GM18511 (cell line): ENCODE data around the gene COX8A.

Experiments used
- ATAC-seq: cut with Tn5 transposase; IDR thresholded peaks from one replicate; pipeline ENCODE4 v1.9.1; 2021; ENCODE audit warnings: mild to moderate bottlenecking, moderate library complexity; ENCODE audit not compliant: unreplicated experiment

COX8A gene

GRCh38 chr11:64001484-64002420 lies 27.3 kb downstream of the COX8A start:
- no peak for ATAC-seq

GRCh38 chr11:64003807-64004589 lies 29.6 kb downstream of the COX8A start:
- no peak for ATAC-seq

DNA sequence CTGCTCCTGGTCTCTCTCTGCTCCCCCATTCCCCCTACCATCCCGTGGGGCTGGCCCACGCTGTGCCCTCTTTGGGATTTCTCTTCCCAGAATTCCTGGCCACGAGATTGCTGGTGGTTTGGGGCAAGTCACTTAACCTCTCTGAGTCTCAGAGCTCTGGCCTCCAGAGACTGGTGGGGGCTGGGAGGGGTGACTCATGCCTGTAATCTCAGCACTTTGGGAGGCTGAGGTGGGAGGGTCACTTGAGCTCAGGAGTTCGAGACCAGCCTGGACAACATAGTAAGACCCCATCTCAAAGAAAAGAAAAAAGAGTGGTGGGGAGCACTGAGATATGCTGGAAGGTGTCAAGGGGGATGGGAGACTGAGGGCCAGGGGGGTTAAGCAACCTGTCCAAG lies 30.2 kb downstream of the COX8A start:
- no peak for ATAC-seq

DNA sequence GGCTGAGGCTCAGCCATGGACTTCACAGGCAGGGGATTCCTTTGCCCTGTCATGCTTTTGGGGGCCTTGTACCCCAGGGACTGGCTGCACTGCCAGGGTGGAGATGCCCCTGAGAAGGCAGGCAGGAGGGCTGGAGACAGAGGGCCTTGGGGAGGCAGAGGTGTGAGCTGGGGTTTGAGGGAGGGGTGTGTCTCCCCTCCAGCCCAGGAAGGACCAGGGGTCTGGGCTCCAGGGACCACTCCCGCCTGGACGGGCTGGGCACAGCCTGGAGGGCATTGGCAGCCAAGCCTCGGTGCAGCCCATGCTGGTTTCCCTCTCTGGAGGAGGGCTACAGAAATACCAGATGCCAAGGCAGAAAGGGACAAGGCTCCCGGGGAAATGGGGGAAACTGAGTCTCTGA lies 31.3 kb downstream of the COX8A start:
- no peak for ATAC-seq

GRCh38 chr11:64006398-64006797 lies 32.0 kb downstream of the COX8A start:
- ATAC-seq, result no peak

DNA sequence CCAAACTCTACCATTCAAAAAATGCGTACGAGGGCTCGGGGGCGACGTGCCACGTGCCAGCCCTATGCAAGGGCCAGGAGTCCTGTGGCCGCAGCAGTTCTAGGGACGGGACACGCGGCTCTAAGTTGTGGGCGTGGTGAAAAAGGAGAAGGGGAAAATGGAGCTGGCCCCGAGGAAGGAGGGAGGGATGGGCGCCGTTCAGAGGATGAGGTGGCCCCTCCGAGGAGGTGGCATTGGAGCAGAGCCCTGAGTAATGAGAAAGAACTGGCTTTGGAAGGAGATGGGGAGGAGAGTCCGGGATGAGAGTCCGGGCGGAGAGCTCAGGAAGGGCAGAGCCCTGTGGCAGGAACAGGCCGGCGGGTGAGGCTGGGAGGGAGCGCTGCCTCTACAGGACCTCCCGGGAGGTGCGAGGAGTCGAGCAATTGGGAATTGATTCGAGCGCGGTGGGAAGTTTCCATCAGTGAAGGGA lies 32.8 kb downstream of the COX8A start:
- no peak for ATAC-seq

DNA sequence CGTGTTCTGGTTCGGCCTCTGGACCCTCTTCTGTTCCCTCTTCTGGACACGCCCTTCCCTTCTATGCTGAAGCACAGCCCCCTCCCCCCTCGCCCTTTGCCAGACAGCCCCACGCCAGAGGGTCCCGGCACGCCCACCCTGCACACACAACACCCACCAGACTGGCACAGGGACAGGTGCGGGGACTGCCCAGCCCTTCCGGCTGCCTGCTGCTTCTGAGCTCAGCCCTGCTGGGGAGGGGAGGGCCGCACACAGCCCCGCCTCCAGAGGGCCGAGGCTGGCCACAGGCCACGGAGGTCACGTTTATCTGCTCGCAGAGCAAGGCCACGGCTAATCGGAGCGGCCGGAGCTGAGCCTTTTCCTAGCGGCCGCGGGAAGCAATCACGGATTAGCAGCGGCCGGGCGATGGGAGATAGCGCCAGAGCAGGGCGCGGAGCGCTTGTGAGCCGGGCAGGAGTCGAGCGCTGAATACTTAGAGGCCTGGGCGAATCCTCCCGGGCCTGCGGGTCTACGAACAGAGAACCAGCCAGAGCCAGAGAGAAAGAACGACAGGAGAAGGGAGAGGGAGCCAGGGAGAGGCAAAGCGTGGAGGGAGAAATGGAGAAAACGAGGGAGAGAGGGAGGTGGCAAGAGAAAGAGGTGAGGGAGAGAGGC lies 33.3 kb downstream of the COX8A start:
- no peak for ATAC-seq

GRCh38 chr11:64008283-64008913 lies 34.0 kb downstream of the COX8A start:
- no peak for ATAC-seq

DNA sequence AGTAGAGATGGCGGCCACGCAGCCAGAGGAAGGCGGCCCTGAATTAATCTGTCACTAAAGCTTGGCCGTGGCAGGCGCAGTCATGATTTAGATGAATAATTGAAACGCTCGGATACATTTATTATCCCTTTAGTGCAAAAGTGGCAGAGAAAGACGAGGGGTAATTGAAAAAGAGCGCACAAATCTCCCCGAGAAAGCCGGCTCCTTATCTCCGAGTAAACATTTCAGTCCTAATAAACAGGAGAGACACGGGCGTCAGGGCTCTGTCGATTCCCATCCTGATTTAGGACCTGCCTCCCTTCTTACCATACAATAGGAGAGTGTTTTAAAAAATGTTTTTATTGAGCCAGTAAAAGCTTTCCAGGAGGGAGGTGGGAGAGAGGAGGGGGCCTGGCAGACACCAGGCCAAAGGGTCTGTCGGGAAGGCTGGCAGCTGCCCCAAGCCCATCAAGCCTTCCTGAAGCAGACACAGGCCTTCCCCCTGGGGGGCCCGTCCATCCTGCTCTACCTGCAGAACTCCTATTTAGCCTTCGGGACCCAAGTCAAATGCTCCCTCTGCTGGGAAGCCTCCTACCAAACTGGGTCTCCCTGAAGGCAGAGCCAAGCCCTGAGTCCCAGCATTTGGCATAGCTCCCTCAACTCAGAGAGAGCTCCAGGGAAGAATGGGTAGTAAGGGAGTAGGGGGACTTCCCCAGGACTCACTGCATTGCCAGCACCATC lies 34.7 kb downstream of the COX8A start:
- ATAC-seq, result no peak

- no peak for ATAC-seq
Measured at GRCh38 chr11:64009710-64010109, 35.3 kb downstream of the COX8A start.

DNA sequence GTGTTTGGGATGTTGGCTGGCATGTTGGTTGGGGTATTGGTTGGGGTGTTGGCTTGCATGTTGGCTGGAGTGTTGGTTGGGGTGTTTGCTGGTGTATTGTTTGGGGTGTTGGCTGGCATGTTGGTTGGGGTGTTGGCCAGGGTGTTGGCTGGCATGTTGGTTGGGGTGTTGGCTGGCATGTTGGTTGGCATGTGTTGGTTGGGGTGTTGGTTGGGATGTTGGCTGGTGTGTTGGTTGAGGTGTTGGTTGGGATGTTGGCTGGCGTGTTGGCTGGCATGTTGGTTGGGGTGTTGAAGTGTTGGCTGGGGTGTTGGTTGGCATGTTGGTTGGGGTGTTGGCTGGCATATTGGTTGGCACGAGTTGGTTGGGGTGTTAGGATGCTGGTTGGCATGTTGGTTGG lies 36.4 kb downstream of the COX8A start:
- no peak for ATAC-seq

DNA sequence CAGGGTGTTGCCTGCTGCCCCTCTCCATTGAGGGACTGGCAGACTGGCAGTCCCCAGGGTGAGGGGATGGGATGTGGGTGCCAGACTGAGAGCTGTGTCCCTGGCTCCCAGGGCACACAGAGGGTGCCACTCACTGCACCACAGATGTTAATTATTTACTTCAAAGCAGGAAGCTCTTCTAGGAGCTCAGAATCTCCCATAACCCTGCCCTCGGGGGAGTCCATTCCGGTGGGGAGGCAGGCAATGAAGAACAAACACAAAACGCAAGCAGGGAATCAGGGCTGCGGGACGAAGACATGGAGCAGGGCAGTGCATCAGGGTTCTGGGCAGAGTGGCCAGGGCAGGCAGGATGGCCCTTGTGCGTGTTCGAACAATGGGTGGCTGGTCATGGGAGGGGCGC lies 37.0 kb downstream of the COX8A start:
- no peak for ATAC-seq

DNA sequence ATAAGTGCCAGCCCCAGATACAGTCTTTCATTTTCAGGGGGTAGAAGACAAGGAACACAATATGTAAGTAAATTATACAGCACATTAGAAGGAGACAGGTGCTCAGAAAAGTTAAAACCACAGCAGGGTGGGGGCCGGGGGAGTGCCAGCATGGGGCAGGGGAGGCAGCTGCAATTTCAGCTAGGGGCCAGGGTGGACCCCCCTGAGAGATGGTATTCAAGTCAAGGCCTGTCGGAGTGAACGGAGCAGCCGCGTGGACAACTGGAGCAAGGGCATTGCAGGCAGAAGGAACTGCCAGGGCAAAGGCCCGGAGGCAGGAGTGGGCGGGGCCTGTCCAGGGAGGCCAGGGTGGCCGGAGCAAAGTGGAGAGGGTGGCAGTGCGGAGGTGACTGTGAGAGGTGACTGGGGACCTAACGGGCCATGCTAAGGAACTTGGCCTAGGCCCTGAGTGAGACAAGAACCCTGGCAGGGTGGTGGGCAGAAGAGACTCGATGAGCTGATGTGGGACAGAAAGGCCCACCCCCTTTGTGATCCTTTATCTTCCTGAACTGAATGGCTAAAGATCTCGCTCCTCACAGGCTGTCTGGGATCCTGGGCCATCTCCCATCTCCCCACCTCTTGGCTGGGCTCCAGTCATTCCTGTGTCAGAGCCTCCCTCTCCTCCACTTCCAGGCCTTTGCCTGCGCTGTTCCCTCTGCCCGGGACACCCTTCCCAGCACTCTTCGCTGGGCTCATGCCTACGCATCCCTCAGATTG lies 38.9 kb downstream of the COX8A start:
- no peak for ATAC-seq

DNA sequence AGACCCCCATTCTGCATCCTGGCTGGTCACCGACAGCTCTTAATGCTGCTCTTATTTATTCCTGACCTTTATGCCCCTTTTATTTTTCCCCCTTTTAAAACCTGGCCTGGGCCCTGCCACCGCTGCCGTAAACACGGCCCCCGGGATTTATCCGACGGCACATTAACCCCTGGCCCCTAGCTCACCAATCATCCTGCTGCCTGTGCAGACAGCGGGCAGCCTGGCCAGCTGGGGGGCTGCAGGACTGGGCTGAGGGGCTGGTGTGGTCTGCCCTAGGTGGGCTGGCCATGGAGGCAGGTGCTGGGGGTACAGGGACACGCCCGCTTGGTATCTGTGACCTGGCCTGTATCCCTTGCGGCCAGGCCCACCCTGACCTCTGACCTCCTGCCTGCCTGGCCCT lies 39.9 kb downstream of the COX8A start:
- no peak for ATAC-seq

DNA sequence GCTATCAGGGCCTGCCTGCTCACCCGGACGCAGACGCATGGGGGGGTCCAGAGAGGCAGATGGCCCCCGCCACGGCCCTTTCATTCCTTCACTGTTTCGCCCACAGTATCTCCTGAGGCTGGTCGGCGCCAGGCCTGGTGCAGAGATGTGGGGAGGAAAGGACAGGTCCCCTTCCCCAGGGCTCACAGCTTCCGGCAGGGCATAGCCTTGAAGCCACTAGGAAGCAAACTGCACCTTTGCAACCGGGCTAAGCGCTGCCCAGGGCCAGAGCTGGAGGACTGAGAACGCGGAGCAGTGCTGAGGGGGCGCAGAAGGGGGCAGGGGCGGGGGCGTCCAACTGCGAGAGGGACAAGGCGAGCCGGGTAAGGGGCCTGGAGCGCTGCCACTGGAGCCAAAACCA lies 41.1 kb downstream of the COX8A start:
- ATAC-seq, result no peak

DNA sequence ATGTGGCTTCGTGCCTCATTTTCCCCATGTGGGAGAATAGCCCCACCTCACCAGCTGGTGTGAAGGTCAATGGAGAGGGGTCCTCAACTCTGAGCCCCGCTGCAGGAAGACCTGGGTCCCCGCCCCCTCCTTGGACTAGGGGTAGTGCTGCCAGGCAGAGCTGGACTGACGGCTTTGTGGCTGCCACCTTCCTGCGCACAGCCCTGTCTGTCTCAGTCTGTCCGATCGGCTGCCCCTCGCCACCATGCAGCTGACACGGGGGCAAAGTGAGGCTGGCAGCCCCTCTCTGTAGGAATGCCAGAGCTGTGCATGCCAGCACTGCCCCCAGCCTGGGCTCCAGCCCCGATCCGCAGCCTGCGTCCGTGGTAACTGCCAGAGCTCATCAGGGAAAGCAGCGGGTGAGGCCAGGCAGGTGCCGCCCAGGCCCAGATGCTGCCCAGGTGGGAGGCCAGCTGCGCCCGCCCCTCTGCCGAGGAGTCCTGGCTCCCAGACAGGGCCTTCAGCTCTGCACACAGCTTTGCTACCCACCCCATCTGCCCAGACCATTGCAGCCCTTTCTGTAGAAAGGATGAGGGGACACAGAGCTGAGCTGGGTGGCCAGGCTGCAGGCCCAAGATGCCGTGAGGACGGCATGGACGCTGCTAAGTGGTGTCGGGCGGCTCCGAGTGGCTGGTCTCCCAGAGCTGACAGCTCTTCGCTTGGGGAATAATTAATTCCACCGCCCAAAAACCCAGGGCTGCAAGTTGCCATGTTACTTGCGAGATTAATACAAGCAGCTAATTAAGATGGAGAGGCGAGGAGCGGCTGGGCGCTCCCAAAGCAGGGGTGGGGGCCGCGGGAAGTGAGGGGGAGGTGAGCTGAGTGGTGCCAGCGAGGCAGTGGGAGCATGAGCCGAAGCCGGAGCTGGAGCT lies 41.8 kb downstream of the COX8A start:
- no peak for ATAC-seq

- no peak for ATAC-seq
Measured at GRCh38 chr11:64017945-64018224, 43.5 kb downstream of the COX8A start.

DNA sequence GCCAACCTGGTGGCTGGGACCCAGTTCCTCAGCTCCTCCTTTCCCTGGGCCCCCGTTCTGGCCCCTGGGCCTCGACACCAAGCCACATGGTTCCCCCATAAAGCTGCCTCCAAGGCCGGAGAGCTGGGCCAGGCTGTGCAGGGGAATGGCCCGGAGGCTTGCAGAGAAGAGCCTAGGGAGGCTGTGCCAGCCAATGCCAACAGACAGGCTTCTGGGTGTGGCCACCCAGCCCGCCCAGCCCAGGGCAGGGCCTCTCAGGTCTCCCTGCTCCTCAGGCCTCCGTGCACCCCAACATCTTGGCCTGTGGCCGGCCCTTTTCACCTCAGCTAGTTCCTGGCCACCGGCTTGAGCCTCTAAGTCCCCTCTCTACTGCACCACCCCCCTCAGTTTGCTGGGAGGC lies 43.9 kb downstream of the COX8A start:
- no peak for ATAC-seq
